Measurements from ENCODE around the gene GUCY2D. TPM values are rescaled to one million over a fixed set of nuclear protein-coding genes. Genes with fewer than 3 reads are reported as not detected.

GUCY2D gene
- total RNA-seq, 1 donor from 2014 or later = not detected

- no peak for DNase-seq (ENCODE audit: low read depth)
- TF ChIP-seq, protein P1, sequence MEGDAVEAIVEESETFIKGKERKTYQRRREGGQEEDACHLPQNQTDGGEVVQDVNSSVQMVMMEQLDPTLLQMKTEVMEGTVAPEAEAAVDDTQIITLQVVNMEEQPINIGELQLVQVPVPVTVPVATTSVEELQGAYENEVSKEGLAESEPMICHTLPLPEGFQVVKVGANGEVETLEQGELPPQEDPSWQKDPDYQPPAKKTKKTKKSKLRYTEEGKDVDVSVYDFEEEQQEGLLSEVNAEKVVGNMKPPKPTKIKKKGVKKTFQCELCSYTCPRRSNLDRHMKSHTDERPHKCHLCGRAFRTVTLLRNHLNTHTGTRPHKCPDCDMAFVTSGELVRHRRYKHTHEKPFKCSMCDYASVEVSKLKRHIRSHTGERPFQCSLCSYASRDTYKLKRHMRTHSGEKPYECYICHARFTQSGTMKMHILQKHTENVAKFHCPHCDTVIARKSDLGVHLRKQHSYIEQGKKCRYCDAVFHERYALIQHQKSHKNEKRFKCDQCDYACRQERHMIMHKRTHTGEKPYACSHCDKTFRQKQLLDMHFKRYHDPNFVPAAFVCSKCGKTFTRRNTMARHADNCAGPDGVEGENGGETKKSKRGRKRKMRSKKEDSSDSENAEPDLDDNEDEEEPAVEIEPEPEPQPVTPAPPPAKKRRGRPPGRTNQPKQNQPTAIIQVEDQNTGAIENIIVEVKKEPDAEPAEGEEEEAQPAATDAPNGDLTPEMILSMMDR (conservative IDR thresholded peaks at IDR 0.05; ENCODE audit: low read depth, low read length) = peak; percentile 67
- peak overlapping the region; percentile 45 for H3K4me3 ChIP-seq (ENCODE audit: low read depth, low read length)
Measured at GRCh38 chr17:8016632-8017424, 14.4 kb downstream of the GUCY2D start.

DNA sequence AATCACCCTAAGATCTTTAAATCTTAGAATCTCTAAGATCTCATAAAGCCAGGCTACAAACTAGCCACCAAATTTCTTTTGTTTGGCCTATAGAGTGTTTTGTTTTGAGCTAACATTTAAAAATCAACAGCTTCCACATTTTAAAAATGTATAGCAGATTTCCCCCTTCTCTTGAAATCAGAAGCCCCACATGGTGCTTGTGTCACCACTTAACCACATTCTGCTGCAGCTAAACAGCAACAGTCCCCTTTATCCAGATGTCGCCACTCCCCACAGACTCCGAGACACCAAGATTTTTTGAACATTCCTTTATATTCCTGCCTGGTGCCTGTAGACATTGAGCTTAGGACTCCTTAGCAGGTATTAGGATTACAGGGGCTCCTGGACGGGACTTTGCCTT is 16.0 kb downstream of the GUCY2D start:
- TF ChIP-seq, protein P1 (conservative IDR thresholded peaks at IDR 0.05; ENCODE audit: low read depth, low read length) = no peak
- H3K4me3 ChIP-seq (ENCODE audit: low read depth, low read length) = no peak overlapping the region

GRCh38 chr17:8019166-8019565 is 16.8 kb downstream of the GUCY2D start:
- H3K4me3 ChIP-seq (ENCODE audit: low read depth, low read length) = no peak overlapping the region
- TF ChIP-seq, protein P1 (conservative IDR thresholded peaks at IDR 0.05; ENCODE audit: low read depth, low read length) = no peak
- no peak for DNase-seq (ENCODE audit: low read depth)

More for the DNA sequence above, 16.0 kb downstream of the GUCY2D start:
- DNase-seq (ENCODE audit: low read depth) = no peak

GRCh38 chr17:8019665-8020650 is 17.5 kb downstream of the GUCY2D start:
- TF ChIP-seq, protein P1 (conservative IDR thresholded peaks at IDR 0.05; ENCODE audit: low read depth, low read length) = no peak
- no peak for DNase-seq (ENCODE audit: low read depth)
- H3K4me3 ChIP-seq (ENCODE audit: low read depth, low read length) = no peak overlapping the region

DNA sequence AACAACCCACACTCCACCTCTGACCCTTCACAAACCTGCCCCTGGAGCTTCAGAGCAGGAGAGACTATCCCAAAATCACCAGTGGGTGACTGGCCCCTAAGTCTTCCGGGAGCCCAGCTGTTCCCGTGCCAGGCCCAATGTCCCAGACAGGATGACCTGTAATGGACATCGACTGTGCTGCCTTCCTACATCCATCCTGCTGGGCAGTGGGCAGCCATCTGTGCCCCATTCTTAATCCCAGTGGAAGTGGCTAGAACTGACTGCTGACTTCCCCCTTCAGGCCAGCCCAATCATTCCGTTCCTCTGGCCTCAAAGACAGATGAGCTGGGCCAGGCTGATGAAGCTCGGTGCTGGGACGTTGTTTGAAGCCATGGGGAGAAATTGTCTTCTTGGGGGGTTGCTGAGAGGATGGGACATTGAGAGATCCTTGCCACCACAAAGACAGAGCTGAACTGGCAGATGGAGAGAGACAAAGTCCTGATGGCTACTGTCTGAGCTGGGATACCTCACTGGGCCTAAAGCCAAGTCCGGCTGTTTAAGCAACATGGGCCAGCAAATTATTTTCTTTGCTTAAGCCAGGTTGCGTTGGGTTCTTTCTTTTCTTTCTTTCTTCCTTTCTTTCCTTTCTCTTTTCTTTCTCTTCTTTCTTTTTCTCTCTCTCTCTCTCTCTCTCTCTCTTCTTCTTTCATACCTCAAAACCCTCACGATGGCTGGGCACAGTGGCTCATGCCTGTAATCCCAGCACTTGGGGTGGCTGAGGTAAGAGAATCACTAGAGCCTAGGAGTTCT is 18.6 kb downstream of the GUCY2D start:
- DNase-seq (ENCODE audit: low read depth) = no peak

More for the DNA sequence above, 18.6 kb downstream of the GUCY2D start:
- no peak overlapping the region for H3K4me3 ChIP-seq (ENCODE audit: low read depth, low read length)
- TF ChIP-seq, protein P1 (conservative IDR thresholded peaks at IDR 0.05; ENCODE audit: low read depth, low read length) = no peak
